ENCODE results near the gene CD164L2.

DNA sequence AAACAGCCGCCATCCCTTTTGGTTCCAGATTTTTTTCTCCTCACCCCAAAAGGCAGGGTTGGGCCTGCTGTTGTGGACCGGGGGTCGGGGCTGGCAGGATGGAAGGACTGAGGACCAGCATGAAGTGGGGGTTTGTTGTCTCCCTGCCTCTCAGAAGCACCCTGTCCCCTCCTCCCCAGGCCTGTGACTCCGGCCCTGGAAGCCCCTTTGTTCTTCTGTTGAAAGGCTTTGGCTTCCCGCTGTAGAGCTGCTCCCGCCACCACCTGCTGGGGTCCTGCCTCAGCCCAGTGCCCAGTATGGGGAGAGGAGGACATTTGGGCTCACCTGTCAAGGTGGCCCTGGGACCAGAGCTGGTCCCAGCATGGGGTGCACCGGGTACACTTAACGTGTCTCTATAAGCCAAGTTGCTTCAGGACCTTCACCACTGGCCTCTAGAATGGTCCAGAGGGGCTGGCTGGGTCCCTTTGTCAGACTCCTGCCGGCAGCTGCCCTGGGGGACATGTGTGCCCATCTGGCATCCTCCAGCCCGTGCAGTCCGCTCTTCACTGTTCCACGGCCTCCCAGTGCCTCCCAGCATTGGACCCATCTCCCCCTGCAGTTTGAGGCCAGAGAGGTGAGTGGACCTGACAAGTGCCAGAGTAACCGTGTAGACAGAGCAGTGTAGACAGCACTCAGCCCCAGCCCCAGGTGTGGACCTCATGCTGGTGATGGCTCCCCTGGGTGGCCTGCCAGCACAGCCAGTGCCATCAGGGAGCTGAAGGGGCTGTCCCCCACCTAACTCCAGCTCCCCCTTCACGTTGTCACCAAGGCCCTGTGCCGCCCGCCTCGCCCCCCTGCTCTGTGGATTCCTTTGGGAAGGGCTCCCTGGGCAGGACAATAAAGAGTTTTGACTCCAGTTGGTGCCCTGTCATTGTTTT, 47.4 kb downstream of the CD164L2 start:
- no peak for TF ChIP-seq CTCF (conservative IDR thresholded peaks at IDR 0.05 in 1 of 2, IDR thresholded peaks at IDR 0.05 in 1 of 2; ENCODE audit: extremely low read depth in 1 of 2, insufficient read depth in 1 of 2, low read depth in 1 of 2, low read length in 2 of 2)
- no peak for TF ChIP-seq EZH2 (IDR thresholded peaks at IDR 0.05; ENCODE audit: borderline replicate concordance, low read length)

Data from mammary epithelial cell (primary cell).